Ishikawa (cell line): Measurements from ENCODE around the gene RGS7.

Source experiments
- CREB1 ChIP-seq: IDR thresholded peaks from 2 replicates; pipeline ENCODE4 v1.6.1; 2012; ENCODE audit warnings: low read depth
- EP300 ChIP-seq: IDR thresholded peaks from 2 replicates; pipeline ENCODE4 v1.6.1; 2012; ENCODE audit warnings: borderline replicate concordance
- NFIC ChIP-seq: IDR thresholded peaks from 2 replicates; pipeline ENCODE4 v1.6.1; 2012
- TAF1 ChIP-seq: IDR thresholded peaks from 2 replicates; pipeline ENCODE4 v1.6.1; 2012; ENCODE audit warnings: low read depth, mild to moderate bottlenecking

DNA sequence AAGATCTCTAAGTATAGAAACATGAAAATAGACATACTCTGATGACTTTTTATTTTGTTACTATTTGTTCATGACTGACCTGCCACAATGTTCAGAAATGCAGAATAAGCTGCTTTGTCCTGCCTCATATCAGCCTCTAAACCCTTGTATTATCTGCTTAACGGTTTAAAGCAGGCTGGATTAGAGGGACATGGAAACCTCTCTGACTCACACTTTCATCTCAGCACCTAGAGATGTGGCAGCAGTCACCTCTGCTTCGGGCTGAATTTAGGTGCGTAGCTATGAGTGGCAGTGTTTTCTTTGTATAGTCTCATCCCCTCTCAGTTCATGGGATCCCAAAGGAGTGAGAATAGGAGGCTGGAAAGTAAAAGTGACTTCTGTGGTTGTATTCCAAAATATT is 255.4 kb downstream of the RGS7 start:
- TF ChIP-seq TAF1 (no peak), EP300 (no peak), CREB1 (no peak), NFIC (no peak)
